Neural cell (in vitro differentiated cells): ENCODE results near the gene ZNF804B.

Source experiments
- EZH2 ChIP-seq: fragments of 200-600, 300-800 bp; shearing (Covaris generic), sonication (generic); IDR thresholded peaks from 2 replicates; pipeline ENCODE4 v1.6.1; 2014; ENCODE audit warnings: antibody characterized with exemption, low read length, borderline replicate concordance, mild to moderate bottlenecking; ENCODE audit not compliant: insufficient read depth, poor library complexity, severe bottlenecking
- TAF1 ChIP-seq: IDR thresholded peaks from 2 replicates; pipeline ENCODE4 v1.6.1; 2012; ENCODE audit warnings: low read depth

- TF ChIP-seq TAF1 (no peak), EZH2 (no peak)
Measured at GRCh38 chr7:88928276-88928675, 168.8 kb downstream of the ZNF804B start.
